Measurements from ENCODE around the gene CNTNAP5. TPM values are rescaled to one million over a fixed set of nuclear protein-coding genes. Genes with fewer than 3 reads are reported as not detected.

Gene CNTNAP5
- total and polyA plus RNA-seq, 2 of the 4 experiments (the other 2 are of a cell fraction) = not detected

- Histone ChIP-seq H2AFZ (replicated peaks; ENCODE audit: low read length, poor library complexity) (no peak overlapping the region), H4K8ac (ENCODE audit: low read depth in 2 of 2, low read length in 2 of 2) (no peak overlapping the region), H3K4me2 (ENCODE audit: low read depth, low read length) (no peak overlapping the region), H3K9ac (ENCODE audit: low read depth, low read length) (no peak overlapping the region), H3K9me1 (ENCODE audit: insufficient read depth, low read length) (no peaks in the 10 kb centered on the region), H3K14ac (replicated peaks; ENCODE audit: low read depth, low read length) (no peak overlapping the region), H2BK120ac (ENCODE audit: low read depth, low read length) (no peak overlapping the region), H3K4me1 (ENCODE audit: control insufficient read depth, insufficient read depth, low read length) (no peaks in the 10 kb centered on the region), H2BK20ac (ENCODE audit: low read depth, low read length) (no peak overlapping the region), H3K23ac (ENCODE audit: low read depth, low read length) (no peak overlapping the region), H3K27ac (ENCODE audit: insufficient read depth, low read length) (no peak overlapping the region), H3K9me3 (ENCODE audit: control insufficient read depth, insufficient read depth, low read length) (peaks cover 4% of the 10 kb centered on the region; the same call in 1 of the 2 replicates), H4K20me1 (ENCODE audit: insufficient read depth, low read length) (no peaks in the 10 kb centered on the region), H3K18ac (ENCODE audit: low read depth, low read length) (no peak overlapping the region), H2AK9ac (replicated peaks; ENCODE audit: low read depth, low read length, poor library complexity) (no peak overlapping the region), H3K27me3 (ENCODE audit: control insufficient read depth, insufficient read depth, low read length) (no peaks in the 10 kb centered on the region), H2AK5ac (ENCODE audit: low read depth, low read length) (no peak overlapping the region), H3K4me3 (ENCODE audit: insufficient read depth, low read depth, low read length) (no peak overlapping the region), H2BK15ac (ENCODE audit: low read depth, low read length) (no peak overlapping the region), H3K56ac (ENCODE audit: extremely low read depth, insufficient read depth, low read length) (no peak overlapping the region; the same call in 1 of the 2 replicates), H2BK5ac (ENCODE audit: low read depth, low read length, poor library complexity, severe bottlenecking) (no peak overlapping the region), H3K79me1 (ENCODE audit: low read depth in 1 of 2, low read length in 2 of 2) (no peaks in the 10 kb centered on the region), H3K36me3 (ENCODE audit: control insufficient read depth, insufficient read depth, low read length) (no peaks in the 10 kb centered on the region), H3K4ac (ENCODE audit: low read depth, low read length) (no peak overlapping the region), H4K91ac (ENCODE audit: insufficient read depth, low read depth, low read length) (no peak overlapping the region), H4K5ac (ENCODE audit: low read depth, low read length) (no peak overlapping the region)
- DNase-seq (no peak), ATAC-seq (ENCODE audit: low read depth) (no peak)
- dilution Hi-C loops (cut with HindIII; ENCODE audit: low sequenced_read_pairs, unreplicated experiment) (no loop called here), intact Hi-C loops (cut with micrococcal nuclease) (no loop called here), in situ Hi-C loops (cut with MboI; ENCODE audit: low sequenced_read_pairs) (no loop called here)
- 0% methylated on average over 1 of the region's 6 CpGs; no CpG with 5 or more reads in 1 of the 2 experiments for WGBS, 2 experiments (ENCODE audit: extremely low coverage in 2 of 2, insufficient read length in 1 of 2)
- BruUV-seq (replicated peaks) = no TSS peak
- TF ChIP-seq RAD21 (IDR thresholded peaks at IDR 0.05; ENCODE audit: low read length) (no peak), ELK1 (IDR thresholded peaks at IDR 0.05; ENCODE audit: borderline replicate concordance, low read depth, low read length) (no peak), MAFK (IDR thresholded peaks at IDR 0.05; ENCODE audit: low read depth, low read length) (no peak), CHD1 (IDR thresholded peaks at IDR 0.05; ENCODE audit: low read depth, low read length) (no peak), RCOR1 (IDR thresholded peaks at IDR 0.05; ENCODE audit: insufficient replicate concordance, low read length) (no peak), FOS (IDR thresholded peaks at IDR 0.05; ENCODE audit: low read depth, low read length) (no peak), POLR2A (IDR thresholded peaks at IDR 0.05; ENCODE audit: low read depth, low read length) (no peak), CEBPB (IDR thresholded peaks at IDR 0.05; ENCODE audit: low read depth, low read length) (no peak), NFE2L2 (IDR thresholded peaks at IDR 0.05; ENCODE audit: low read depth, low read length) (no peak), CTCF (conservative IDR thresholded peaks at IDR 0.05; ENCODE audit: low read depth, low read length) (no peak), BHLHE40 (IDR thresholded peaks at IDR 0.05; ENCODE audit: low read depth, low read length) (no peak)
- ChIA-PET CTCF (no interaction called here), POLR2A (ENCODE audit: unreplicated experiment) (no interaction called here)
Observed at GRCh38 chr2:124482551-124482950, 457.5 kb downstream of the CNTNAP5 start.

Measured in IMR-90 (cell line).